DND-41 (cell line): ENCODE results near the gene NSF.

Experiments used
- EZH2 ChIP-seq: IDR thresholded peaks from 3 replicates; pipeline ENCODE4 v1.6.1; 2012; ENCODE audit warnings: borderline replicate concordance, low read depth, mild to moderate bottlenecking, moderate library complexity, low read length, inconsistent platforms; ENCODE audit not compliant: severe bottlenecking
- TF ChIP-seq, protein P1 (sequence below): IDR thresholded peaks from 2 replicates; pipeline ENCODE4 v1.5.1; 2012; ENCODE audit warnings: borderline replicate concordance, low read length, moderate library complexity, mild to moderate bottlenecking; ENCODE audit not compliant: poor library complexity, severe bottlenecking; ENCODE audit errors: extremely low read depth

DNA sequence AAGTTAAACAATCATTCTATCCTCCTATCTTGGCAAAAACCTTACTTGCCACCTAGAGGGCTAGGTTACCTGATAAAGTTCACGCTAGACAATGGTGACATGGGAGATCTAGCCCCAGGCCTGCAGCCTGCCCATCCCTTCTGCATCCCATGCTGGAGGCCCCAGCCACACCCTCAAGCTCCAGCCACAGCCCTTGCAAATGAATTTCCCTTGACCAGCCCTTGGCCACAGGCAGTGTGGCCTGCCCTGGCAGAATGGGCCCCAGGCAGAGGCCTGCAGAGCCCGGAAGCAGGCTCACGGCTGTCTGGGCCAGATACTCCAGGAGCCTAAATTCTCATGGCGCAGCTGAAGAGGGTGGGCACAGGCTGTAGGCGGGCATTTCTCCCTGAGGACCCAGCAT lies 213.1 kb downstream of the NSF start:
- TF ChIP-seq, protein P1, sequence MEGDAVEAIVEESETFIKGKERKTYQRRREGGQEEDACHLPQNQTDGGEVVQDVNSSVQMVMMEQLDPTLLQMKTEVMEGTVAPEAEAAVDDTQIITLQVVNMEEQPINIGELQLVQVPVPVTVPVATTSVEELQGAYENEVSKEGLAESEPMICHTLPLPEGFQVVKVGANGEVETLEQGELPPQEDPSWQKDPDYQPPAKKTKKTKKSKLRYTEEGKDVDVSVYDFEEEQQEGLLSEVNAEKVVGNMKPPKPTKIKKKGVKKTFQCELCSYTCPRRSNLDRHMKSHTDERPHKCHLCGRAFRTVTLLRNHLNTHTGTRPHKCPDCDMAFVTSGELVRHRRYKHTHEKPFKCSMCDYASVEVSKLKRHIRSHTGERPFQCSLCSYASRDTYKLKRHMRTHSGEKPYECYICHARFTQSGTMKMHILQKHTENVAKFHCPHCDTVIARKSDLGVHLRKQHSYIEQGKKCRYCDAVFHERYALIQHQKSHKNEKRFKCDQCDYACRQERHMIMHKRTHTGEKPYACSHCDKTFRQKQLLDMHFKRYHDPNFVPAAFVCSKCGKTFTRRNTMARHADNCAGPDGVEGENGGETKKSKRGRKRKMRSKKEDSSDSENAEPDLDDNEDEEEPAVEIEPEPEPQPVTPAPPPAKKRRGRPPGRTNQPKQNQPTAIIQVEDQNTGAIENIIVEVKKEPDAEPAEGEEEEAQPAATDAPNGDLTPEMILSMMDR, result no peak
- TF ChIP-seq EZH2, result no peak
